ENCODE data around the gene GPD1.

The GPD1 gene

DNA sequence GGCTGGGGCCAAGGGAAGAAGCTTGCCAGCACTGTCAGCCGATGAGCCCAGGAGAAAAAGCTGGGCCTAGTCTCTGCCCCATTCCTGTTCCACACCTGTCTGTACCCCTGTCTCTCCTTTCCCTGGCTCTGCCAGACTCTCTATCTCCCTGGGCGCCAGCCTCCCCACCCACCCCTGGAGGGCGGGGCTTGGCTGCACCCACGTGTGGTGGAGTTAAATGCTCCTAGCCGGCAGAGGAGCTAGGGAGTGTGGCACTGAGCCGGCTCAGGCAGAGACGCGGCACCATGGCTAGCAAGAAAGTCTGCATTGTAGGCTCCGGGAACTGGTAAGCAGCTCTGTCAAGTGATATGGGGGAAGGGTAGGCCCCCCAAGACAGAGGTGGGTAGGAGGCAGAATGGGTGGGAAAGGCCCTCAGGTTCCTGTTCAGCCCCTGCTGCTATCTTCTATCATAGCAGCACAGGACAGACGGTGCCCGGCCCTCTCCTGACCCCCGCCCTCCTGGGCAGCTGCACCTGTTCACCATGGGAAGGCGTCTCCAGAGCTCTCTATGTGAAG lies at the start of gene GPD1:
GPD1 (plus strand) TSS at position 242 of the 555 bp plus-strand sequence; CDS start at position 285, 43 bp downstream.
- peak; percentile 88 for DNase-seq

DNA sequence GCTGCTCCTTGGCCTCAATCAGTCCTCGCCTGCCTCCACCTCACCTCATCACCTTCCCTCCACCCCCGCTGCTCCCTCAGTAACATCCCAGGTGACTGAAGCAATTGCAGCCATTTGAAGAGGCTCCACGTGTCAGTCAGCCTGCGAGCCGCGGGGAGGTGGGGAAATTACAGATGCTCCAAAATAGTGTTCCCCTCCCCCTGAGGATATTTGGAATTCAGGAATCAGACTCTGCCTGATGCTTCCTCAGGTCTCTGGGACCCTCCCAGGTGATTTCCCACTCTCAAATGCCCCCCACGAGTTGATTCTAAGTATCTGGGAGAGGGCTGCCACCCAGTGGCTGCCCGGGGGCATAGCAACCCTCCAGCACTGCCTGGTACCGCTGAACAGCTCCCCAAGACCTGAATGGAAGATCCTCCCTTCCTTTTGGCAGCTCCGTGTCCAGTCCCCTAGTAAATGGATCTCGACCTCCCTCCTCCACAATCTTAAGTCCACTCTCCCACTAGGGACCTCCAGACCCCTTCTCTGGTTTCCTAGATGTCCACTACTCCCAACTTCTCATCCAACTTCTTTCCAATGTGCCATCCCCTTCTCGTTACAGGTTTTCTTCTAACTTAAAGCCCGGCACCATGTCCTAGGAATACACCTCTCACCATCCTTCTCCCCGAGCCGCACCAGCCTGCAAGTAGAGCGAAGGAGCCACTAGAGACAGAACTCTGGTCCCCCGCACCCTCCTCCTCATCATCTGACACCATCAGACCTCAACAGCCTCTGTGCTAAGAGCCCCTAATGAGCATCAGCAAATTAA lies 47.8 kb upstream of the GPD1 start:
- peak; percentile 37 for DNase-seq

DNA sequence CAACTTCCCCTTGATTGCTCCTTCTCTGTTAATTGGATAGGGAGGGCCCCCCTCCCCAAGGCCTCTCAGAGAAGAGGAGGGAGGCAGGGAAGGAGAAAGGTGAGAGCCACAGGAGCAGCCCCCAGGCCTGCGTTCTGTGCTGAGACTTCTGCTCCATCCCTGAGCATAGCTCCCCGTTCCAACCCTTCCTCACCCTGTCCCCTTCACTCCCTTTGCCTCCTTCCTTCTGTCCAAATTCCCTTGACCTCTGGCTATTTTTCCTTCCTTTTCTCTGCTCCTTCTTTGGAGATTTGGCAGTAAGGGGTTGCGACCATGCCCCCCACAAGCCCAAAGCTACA lies 47.2 kb upstream of the GPD1 start:
- no peak for DNase-seq

DNA sequence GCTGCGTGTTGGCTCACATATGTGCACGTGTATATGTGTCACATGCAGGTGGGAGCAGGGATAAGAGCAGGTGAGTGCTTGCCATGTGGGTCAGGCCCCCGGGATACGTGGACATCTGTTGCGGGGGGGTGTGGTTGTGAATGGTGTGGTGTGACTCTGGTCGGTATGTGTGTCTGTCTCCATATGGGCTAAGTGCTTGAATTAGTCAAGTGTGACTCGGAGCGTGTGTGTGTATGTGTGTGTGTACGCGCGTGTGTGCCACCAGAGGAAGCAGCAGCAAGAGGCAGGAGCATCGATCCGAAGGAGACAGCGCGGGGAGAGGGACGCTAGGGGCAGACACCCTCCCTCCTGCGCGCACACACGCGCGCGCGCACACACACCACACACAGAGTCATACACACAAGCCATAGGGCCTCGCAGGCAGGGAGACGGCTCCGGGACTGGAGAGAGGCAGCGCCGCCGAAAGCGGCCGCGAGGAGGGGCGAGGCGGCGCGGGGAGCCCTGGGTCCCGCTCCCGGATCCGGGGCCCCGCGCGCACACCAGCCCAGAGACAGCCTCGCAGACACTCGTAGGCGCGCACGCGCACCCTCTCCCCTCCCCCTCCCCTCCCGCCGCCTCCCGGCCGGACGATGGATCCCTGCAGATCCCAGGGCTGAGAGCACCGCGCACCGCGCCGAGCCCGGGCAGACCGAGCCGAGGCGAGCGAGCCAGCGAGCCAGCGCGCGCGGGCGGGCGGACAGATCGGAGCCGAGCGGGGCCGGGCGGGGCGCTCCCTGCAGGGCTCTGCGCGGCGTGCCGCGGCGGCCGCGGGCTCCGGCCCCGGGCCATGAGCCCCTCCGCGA lies 46.6 kb upstream of the GPD1 start, which contains the start of gene ASIC1:
ASIC1 (plus strand) TSS at position 597 of the 842 bp plus-strand sequence. CDS start 1,171 bp downstream, outside the sequence.
- DNase-seq, result peak; percentile 38

DNA sequence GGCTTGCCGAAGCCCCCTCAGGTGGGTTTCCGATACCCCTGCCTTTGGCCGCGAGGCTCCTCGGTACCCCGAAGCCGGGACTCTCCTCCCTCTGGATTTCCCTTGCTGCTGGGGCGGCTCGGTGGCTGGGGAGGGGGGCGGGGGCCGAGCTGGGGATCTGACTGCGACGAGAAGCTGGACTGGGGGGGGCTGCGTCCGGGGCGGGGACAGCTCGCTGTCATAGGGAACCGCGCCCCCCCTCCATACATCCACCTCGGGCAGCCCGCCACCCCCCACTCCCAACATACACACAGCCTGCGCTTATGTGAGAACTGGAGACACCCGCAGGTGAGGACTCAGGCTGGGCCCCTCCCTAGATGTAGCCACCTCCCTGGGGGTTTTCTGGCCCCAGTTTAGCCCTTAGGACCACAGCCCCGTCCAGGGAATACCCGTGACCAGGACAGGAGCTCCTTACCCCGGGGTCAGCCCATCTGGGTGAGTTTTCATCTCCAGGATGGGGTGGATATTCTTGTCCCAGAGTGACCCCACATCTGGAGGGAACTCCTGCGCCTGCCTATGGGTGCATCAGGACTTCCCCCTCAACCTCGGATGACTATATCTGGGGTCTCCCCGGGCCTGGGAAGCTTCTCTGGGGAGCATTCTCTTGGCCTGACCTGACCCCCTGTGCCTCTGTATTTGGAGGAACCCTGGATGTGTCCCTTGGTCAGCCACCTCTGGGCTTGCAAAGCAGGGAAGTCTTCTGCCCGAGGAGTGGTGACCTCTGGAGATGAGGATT lies 45.7 kb upstream of the GPD1 start:
- DNase-seq, result no peak

DNA sequence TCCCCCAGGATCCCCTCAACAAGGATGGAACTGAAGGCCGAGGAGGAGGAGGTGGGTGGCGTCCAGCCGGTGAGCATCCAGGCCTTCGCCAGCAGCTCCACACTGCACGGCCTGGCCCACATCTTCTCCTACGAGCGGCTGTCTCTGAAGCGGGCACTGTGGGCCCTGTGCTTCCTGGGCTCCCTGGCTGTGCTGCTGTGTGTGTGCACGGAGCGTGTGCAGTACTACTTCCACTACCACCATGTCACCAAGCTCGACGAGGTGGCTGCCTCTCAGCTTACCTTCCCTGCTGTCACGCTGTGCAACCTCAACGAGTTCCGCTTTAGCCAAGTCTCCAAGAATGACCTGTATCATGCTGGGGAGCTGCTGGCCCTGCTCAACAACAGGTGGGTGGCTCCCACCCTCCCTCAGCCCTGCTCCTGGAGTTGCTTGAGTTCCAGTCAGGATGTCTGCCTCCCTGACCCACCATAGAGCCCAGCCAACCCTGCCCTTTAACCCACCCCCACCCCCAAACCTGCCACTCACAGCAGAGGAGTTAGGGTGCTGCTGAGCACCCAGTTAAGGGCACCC lies 45.0 kb upstream of the GPD1 start:
- DNase-seq, result no peak

DNA sequence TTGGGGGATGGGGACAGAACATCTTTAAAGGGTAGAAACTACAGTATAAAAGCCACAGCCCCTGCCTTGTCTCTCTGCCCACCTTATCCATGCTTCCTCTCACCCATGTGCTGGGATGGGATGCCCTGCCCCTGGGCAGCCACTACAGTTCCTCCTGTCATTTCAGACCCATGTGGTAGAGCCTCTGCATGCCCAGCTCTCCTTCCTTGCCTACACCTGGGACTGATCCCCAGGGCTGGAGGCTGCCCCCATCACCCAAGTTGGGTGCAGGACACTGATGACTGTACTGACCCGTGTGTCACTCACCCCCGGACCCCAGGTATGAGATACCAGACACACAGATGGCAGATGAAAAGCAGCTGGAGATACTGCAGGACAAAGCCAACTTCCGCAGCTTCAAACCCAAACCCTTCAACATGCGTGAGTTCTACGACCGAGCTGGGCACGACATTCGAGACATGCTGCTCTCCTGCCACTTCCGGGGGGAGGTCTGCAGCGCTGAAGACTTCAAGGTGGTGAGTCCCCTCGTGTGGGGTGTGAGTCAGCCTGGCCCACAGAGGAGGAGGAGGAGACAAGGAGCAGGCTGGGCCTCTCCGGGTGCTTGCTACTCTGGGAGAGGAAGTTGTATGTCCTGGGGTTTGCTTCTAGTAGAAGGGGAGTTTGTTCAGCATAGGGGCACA lies 44.2 kb upstream of the GPD1 start:
- no peak for DNase-seq

DNA sequence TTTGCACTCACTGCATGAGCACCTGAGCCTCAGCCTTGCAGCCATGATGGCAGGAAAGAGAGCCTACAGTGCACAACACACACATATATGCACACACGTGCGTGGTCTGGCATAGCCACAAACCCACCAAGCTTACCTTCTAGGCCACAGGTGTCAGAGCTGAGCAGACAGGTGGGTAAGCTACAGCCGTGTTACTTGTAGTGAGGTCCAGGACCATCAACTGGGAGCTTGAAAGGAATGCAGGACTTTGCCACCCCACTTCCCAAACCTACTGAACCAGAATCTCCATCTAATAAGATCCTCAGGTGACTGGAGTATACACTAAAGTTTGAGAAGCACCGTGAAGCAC lies 43.7 kb upstream of the GPD1 start:
- no peak for DNase-seq

DNA sequence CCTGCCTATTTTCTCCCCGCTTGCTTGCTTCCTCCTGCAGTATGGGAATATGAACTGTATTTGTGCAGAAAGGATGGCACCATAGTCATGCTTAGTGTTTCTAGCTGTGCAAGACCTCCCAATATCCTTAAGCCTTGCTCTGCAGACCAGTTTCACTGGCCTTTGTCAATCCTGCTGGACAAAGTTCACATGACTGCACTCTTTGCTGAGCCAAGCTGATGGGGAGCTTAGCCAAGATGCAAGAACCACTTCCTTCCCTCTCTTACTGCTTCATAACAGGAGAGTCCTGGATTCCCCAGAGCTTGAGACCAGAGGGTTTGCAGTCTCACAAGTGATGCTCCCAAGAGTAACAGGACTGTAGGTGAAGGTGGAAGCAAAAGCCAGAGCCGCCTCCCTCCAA lies 42.6 kb upstream of the GPD1 start:
- no peak for DNase-seq

DNA sequence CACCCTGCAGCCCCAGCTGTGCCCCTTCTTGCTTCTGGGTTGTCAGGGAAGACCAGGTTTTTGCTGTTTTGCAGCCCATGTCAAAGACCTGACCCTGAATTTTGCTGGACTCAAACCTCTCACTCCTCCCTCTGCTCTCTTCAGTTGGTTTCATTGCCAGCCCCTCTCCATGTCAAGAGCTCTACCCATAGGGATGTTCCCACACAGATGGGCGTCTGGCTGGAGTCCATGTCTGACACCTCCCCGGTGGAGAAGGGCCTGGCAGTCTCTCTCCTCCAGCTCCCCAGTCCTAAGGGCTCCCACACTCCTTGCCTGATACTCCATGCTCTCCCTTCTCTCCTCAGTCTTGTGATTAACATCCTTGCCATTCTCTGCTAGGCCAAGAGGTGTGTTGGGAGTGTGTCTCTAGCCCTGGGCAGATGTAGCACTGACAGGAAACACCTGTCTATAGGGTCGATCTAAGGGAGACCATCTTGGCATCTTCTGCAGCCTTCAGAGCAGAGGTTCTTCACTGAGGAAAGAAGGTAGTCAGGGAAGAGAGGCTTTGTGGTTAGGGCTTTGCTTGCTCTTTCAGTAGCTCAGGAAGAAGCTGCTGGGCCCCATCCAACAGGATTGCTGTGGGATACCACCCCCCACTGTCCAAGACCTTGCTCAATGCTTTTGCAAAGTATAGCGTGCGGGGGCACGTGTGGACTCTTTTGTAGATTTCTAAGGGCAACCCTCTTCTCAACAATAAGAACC lies 41.7 kb upstream of the GPD1 start:
- DNase-seq, result no peak

DNA sequence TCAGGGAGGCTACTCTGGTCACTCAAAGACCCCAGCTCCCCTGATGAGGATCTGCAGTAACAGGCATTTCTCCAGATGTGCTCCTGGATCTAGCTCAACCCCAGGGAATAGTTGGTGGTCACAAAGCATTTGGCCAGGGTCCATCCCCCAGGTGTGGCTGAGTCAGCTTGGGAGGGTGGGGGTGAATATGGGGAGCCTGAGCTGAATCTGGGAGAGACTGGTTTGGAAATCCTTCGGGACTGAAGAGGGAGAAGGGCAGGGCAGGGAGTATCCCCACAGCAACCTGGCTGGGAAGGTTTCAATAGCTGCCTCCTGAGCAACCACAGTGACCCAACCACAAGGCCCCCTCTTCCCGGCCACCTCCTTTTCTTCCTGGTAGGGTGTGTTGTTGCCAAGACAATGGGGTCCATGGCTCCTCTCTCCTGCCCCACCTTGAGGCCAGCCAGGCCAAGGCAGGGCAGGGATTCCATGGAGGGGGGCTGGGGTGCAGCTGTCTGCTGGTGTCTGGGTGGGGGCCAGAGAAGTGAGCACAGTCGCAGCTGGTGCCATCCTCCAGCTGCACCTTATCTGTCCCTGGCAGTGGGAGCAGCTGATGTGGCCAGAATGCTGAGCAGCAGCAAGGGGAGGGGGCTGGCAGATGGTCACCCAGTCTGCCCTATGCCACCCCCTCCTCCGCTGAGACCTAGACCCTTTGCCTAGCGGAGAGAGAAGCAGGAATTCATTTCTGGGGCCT lies 40.9 kb upstream of the GPD1 start:
- DNase-seq, result no peak

DNA sequence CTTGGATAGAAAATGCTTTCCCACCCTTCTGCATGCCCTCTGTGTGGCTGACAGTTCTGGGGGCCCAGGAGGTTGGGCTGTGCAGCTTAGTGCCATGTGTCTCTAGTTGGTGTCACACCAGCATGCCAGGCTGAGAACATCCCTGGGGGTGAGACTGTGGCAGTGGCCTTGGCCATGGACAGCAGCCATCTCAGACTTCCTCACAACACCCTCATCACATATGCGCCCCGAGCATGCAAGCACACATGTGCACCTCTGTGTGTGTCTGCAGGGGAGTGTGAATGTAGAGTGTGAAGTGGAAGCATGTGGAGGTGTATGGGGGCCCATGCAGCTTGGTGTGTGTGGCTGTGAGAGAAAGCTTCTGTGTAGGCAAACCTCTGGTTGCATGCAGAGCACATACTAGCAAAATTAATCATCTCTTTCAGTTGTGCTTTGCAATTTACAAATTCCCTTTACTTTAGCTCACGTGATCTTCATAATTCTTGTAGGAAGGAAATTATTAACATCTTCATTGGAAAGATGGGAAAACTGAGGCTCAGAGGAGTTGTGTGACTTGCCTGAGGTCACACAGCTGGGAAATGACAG lies 38.0 kb upstream of the GPD1 start:
- no peak for DNase-seq

DNA sequence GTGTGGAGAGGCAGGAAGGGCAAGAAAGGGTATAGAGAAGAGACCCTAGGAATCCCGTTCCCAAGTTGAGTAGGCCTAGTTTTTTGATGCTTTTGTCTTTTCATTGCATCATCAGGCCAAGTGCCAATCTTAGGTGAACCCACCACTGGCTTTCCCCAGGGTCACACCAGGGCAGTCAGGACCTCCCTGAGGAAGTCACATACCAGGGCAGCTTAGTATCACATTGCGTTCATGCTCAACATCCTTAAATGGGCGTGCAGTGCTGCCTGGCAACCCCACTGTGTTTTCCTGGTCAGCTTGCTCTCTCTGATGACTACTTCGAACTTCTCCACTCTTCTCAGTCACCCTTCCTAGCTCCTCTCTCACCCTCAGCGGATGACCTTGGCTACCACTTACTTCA lies 37.4 kb upstream of the GPD1 start:
- DNase-seq, result no peak

DNA sequence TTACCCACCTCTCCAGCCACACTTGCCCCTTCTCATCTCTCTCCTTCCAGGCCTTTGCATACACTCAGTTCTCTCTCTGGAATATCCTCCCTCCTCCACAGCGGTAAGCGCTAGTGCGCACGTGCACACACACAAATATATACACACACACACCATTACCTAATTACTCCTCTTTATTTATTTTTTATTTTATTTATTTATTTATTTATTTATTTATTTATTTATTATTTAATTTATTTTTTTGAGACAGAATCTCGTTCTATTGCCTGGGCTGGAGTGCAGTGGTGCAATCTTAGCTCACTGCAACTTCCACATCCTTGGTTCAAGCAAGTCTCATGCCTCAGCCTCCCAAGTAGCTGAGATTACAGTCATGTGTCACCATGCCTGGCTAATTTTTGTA lies 34.7 kb upstream of the GPD1 start:
- DNase-seq, result no peak

DNA sequence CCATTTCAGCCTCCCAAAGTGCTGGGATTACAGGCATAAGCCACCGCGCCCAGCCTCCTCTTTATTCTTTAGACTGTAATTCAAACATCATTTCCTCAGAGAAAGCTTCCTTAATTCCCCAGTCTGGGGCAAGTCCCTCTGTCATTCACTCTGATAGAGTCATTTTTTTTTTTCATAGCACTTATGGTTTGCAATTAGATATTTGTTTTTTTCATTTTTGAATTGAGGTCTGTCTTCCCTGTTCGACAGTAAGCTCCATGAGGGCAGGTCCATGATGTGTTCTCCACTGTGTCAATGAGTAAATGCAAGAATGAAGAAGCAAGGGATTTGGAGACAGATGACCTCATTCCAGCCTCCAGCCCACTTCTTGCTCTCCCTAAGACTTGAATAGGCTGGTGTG lies 34.3 kb upstream of the GPD1 start:
- DNase-seq, result no peak

DNA sequence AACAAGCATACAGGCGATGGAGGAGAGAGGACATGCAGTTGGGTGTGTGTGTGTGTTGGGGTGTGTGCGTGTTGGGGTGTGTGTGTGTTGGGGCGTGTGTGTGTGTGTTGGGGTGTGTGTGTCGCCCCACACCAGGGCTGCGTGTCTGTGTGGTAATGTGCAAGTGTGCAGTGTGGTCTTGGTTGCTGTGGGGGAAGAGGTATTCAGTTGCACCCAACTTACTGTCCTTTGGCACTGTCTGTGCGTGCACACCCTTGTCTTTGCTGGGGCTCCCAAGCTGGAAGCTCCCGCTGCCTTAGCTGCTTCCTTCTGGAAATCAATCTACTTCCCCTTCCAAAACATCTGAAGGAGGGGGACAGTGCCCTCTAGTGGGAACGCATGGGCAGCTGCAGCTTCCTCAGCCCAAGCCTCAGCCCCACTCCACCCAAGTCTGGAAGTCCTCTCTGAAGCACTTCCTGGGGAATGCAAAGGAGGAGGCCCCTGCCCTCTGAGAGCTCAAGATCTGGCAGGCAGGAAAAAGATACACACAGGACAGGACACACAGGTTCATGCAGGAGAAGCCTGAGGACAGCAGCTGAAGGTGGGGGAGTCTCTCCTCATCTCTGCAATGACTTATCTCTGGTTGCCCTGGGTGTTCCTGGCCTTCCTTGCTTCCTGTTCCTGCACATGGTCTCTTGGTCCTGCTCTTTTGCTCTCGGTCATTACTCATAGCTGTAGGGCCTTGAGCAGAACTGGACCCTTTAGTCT lies 33.3 kb upstream of the GPD1 start:
- DNase-seq, result peak; percentile 55

DNA sequence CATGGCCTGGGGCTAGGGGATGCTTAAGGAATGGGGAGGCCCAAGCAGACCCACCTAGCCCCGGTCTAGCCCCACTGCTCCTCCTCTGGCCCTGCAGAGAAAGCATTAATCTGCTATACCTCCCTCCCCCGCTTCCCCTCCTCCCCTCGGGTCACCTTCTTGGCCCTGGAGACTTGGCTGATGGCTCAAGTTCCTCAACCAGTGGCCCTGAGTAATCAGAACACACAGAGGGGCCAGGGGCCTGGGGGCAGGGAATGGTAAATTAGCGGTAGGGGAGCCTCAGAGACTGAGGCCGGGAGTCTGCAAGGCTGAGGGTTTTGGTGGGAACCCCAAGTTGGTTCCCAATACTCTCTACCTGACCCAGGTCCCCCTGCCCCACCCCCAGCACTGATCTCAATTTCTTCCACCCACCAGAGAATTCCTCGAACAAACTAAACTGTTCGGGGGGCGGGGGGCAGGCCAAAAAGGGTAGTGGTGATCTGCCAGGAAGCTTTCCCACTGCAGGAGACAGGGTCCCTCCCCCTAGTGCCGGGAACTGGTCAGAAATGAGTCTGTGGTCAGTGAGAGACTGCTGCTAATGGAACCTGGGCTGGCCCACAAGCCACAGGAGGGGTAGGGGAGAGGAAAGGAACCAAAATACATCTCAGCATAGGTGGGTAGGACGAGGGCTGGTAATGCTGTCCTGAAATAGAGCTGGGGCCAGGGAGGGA lies 31.5 kb upstream of the GPD1 start:
- DNase-seq, result no peak

DNA sequence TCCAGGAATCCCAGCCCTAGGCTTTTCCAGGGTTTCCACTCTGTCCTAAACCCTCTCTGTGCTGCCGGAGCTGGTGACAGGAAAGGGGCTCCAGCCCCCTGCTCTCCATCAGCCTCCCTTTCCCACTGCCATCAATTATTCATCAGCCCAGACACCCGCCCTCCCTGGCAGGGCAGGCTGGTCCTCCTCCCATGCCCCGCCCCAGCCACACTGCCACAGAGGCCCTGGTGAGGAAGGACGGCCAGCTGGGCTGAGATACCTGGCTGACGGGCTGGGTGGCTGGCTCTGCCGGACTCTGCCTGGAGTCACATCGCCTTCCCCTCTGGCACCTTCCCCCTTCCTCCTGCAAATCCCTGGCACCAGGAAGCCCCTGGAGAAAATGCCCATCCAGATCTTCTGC lies 30.6 kb upstream of the GPD1 start:
- no peak for DNase-seq

DNA sequence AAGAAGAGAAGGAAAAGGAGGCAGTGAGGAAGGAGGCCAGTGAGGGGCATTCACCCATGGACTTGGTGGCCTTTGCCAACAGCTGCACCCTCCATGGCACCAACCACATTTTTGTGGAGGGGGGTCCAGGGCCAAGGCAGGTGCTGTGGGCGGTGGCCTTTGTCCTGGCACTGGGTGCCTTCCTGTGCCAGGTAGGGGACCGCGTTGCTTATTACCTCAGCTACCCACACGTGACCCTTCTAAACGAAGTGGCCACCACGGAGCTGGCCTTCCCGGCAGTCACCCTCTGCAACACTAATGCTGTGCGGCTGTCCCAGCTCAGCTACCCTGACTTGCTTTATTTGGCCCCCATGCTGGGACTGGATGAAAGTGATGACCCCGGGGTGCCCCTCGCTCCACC lies 30.1 kb upstream of the GPD1 start:
- no peak for DNase-seq
